HepG2 (cell line): ENCODE results near the gene TBC1D16. TPM values are rescaled to one million over a fixed set of nuclear protein-coding genes. Genes with fewer than 3 reads are reported as not detected.

Source experiments
- DNMT1 ChIP-seq: sonication (generic); formaldehyde crosslinking; IDR thresholded peaks from 2 replicates; pipeline ENCODE4 v1.5.1; 2020; ENCODE audit warnings: mild to moderate bottlenecking, missing genetic modification reagents
- NCOA1 ChIP-seq: sonication (generic); formaldehyde crosslinking; IDR thresholded peaks from 2 replicates; pipeline ENCODE4 v1.9.0; 2021; ENCODE audit warnings: missing genetic modification reagents
- NCOR1 ChIP-seq: fragments of 200-600 bp; sonication (generic); IDR thresholded peaks from 2 replicates; pipeline ENCODE4 v1.7.0; 2017; ENCODE audit warnings: antibody characterized with exemption, low read length, borderline replicate concordance
- SMARCE1 ChIP-seq: fragments of 450-650 bp; IDR thresholded peaks from 2 replicates; pipeline ENCODE4 v1.6.1; 2017; ENCODE audit warnings: borderline replicate concordance
- SRSF1 ChIP-seq: fragments of 200-400 bp; formaldehyde crosslinking; optimal IDR thresholded peaks from 2 replicates; pipeline ENCODE3; 2017; ENCODE audit warnings: mild to moderate bottlenecking, low read depth, low read length, moderate library complexity
- TCF7 ChIP-seq: sonication (generic); IDR thresholded peaks from 2 replicates; pipeline ENCODE4 v1.6.1; 2016; ENCODE audit warnings: antibody characterized with exemption, low read depth
- TOPORS ChIP-seq: sonication (generic); formaldehyde crosslinking; IDR thresholded peaks from 2 replicates; pipeline ENCODE4 v1.8.0; 2023; ENCODE audit warnings: mild to moderate bottlenecking, missing genetic modification reagents
- ZBTB7B ChIP-seq: sonication (generic); formaldehyde crosslinking; IDR thresholded peaks from 2 replicates; pipeline ENCODE4 v1.4.0; 2020; ENCODE audit warnings: missing genetic modification reagents
- ZFX ChIP-seq: sonication (generic); formaldehyde crosslinking; IDR thresholded peaks from 2 replicates; pipeline ENCODE4 v1.4.0; 2020; ENCODE audit warnings: mild to moderate bottlenecking, low read depth, missing genetic modification reagents, moderate library complexity
- ZNF331 ChIP-seq: sonication (generic); formaldehyde crosslinking; IDR thresholded peaks from 2 replicates; pipeline ENCODE4 v1.4.0; 2020; ENCODE audit warnings: missing genetic modification reagents
- ZNF33A ChIP-seq: sonication (generic); formaldehyde crosslinking; IDR thresholded peaks from 2 replicates; pipeline ENCODE4 v1.5.1; 2020; ENCODE audit warnings: missing genetic modification reagents, mild to moderate bottlenecking, moderate library complexity, borderline replicate concordance
- ZNF367 ChIP-seq: sonication (generic); formaldehyde crosslinking; IDR thresholded peaks from 2 replicates; pipeline ENCODE4 v1.4.0; 2020; ENCODE audit warnings: missing genetic modification reagents, borderline replicate concordance
- ZNF441 ChIP-seq: sonication (generic); formaldehyde crosslinking; IDR thresholded peaks from 2 replicates; pipeline ENCODE4 v1.7.0; 2021; ENCODE audit warnings: missing genetic modification reagents, borderline replicate concordance
- ZNF501 ChIP-seq: sonication (generic); formaldehyde crosslinking; IDR thresholded peaks from 2 replicates; pipeline ENCODE4 v1.5.1; 2020; ENCODE audit warnings: mild to moderate bottlenecking, moderate library complexity, missing genetic modification reagents
- ZNF629 ChIP-seq: sonication (generic); formaldehyde crosslinking; conservative IDR thresholded peaks from 2 replicates; pipeline ENCODE4 v1.5.0; 2020; ENCODE audit warnings: missing genetic modification reagents
- ZNF644 ChIP-seq: IDR thresholded peaks from 2 replicates; pipeline ENCODE4 v1.6.1; 2016; ENCODE audit warnings: low read depth
- ZNF646 ChIP-seq: sonication (generic); formaldehyde crosslinking; IDR thresholded peaks from 2 replicates; pipeline ENCODE4 v1.9.0; 2021; ENCODE audit warnings: mild to moderate bottlenecking, missing genetic modification reagents
- ZNF724P ChIP-seq: sonication (generic); formaldehyde crosslinking; IDR thresholded peaks from 2 replicates; pipeline ENCODE4 v1.8.0; 2022; ENCODE audit warnings: missing genetic modification reagents, borderline replicate concordance
- ZNF841 ChIP-seq: sonication (generic); formaldehyde crosslinking; IDR thresholded peaks from 2 replicates; pipeline ENCODE4 v1.8.1; 2023; ENCODE audit warnings: missing genetic modification reagents, borderline replicate concordance
- polyA plus RNA-seq, 8 experiments: library from polyadenylated mRNA; depleted of rRNA in 3 of 8; stranded (reverse) in 7 of 8; unstranded in 1 of 8; fragments of >200 nt; fragmentation: Illumina TruSeq in 4 of 8; extraction: Trizol in 4 of 8; gene quantifications; 2 replicates each; pipeline versions ENCODE4 v1.2.1 to v1.2.3, GENCODE V29; 2011 to 2016; ENCODE audit warnings: low read depth in 4 of 8, missing spikeins in 1 of 8, mixed read lengths in 1 of 8; ENCODE audit not compliant: insufficient read depth in 1 of 8
- total RNA-seq, 5 experiments: library from RNA; depleted of rRNA; stranded (reverse); fragments of >200 nt; fragmentation: Illumina TruSeq; extraction: Trizol; gene quantifications; 2 replicates each; pipeline ENCODE4 v1.2.3, GENCODE V29; 2016; ENCODE audit warnings: low read depth in 1 of 5
- TF ChIP-seq, protein P1 (sequence below): sonication (generic); IDR thresholded peaks from 2 replicates; pipeline ENCODE4 v1.6.1; 2016; ENCODE audit warnings: low read depth, borderline replicate concordance
- TF ChIP-seq, protein P2 (sequence below): sonication (generic); formaldehyde crosslinking; IDR thresholded peaks from 2 replicates; pipeline ENCODE4 v1.5.0; 2020; ENCODE audit warnings: mild to moderate bottlenecking, missing genetic modification reagents

TBC1D16 gene
- total and polyA plus RNA-seq, 2 of the 13 experiments (the other 11 are each of a cell fraction or from before 2014, with no cell fraction given) = 14.9 to 24.9 TPM

GRCh38 chr17:80063830-80064585 lies 28.3 kb upstream of the TBC1D16 start (continued):
- TF ChIP-seq ZNF646 = no peak
- TF ChIP-seq ZNF644 (CRISPR knock-in tag) = peak; percentile 78
- TF ChIP-seq, protein P1, sequence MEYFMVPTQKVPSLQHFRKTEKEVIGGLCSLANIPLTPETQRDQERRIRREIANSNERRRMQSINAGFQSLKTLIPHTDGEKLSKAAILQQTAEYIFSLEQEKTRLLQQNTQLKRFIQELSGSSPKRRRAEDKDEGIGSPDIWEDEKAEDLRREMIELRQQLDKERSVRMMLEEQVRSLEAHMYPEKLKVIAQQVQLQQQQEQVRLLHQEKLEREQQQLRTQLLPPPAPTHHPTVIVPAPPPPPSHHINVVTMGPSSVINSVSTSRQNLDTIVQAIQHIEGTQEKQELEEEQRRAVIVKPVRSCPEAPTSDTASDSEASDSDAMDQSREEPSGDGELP = no peak
- 0 out of 2 replicates have a peak, but pooled peaks have one; percentile 16 for TF ChIP-seq ZNF331
- no peak for TF ChIP-seq ZNF841
- TF ChIP-seq ZNF724P (CRISPR knock-in tag) = no peak
- 0 out of 2 replicates have a peak, but pooled peaks have one; percentile 56 for TF ChIP-seq DNMT1 (CRISPR knock-in tag)
- TF ChIP-seq, protein P2, sequence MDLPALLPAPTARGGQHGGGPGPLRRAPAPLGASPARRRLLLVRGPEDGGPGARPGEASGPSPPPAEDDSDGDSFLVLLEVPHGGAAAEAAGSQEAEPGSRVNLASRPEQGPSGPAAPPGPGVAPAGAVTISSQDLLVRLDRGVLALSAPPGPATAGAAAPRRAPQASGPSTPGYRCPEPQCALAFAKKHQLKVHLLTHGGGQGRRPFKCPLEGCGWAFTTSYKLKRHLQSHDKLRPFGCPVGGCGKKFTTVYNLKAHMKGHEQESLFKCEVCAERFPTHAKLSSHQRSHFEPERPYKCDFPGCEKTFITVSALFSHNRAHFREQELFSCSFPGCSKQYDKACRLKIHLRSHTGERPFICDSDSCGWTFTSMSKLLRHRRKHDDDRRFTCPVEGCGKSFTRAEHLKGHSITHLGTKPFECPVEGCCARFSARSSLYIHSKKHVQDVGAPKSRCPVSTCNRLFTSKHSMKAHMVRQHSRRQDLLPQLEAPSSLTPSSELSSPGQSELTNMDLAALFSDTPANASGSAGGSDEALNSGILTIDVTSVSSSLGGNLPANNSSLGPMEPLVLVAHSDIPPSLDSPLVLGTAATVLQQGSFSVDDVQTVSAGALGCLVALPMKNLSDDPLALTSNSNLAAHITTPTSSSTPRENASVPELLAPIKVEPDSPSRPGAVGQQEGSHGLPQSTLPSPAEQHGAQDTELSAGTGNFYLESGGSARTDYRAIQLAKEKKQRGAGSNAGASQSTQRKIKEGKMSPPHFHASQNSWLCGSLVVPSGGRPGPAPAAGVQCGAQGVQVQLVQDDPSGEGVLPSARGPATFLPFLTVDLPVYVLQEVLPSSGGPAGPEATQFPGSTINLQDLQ (CRISPR knock-in tag) = peak; percentile 27; the same call in 1 of the 2 replicates
- TF ChIP-seq TCF7 = peak; percentile 7; the same call in 1 of the 2 replicates
- no peak for TF ChIP-seq ZNF501 (CRISPR knock-in tag)
- TF ChIP-seq ZNF33A (CRISPR knock-in tag) = no peak
- TF ChIP-seq TOPORS (CRISPR knock-in tag) = no peak
- no peak for TF ChIP-seq NCOA1 (CRISPR knock-in tag)
- TF ChIP-seq ZNF367 (CRISPR knock-in tag) = no peak
- peak; percentile 33; the same call in 1 of the 2 replicates for TF ChIP-seq ZFX (CRISPR knock-in tag)
- TF ChIP-seq NCOR1 = no peak
- TF ChIP-seq SMARCE1 = no peak
- peak; percentile 78 for TF ChIP-seq ZNF629 (CRISPR knock-in tag)
- TF ChIP-seq ZBTB7B (CRISPR knock-in tag) = no peak
- TF ChIP-seq SRSF1 = peak; percentile 19
- TF ChIP-seq ZNF441 (CRISPR knock-in tag) = no peak
- TF ChIP-seq, all 625 proteins: peak for 72
